GM19043 (cell line): ENCODE results near the gene ZNF492.

Source experiments
- ATAC-seq: cut with Tn5 transposase; IDR thresholded peaks from one replicate; pipeline ENCODE4 v1.9.1; 2021; ENCODE audit warnings: low read depth; ENCODE audit not compliant: unreplicated experiment

ZNF492 gene

GRCh38 chr19:22633706-22634449 lies at the start of gene ZNF492:
Gene ZNF492, plus strand, starts transcription at chr19:22634324. Its CDS starts 19,076 bp downstream, at chr19:22653400.
- peak; percentile 53 for ATAC-seq

- no peak for ATAC-seq
Observed at GRCh38 chr19:22595422-22595821, 38.7 kb upstream of the ZNF492 start.

- no peak for ATAC-seq
Observed at GRCh38 chr19:22595918-22596341, 38.2 kb upstream of the ZNF492 start.

- ATAC-seq = no peak
Observed at GRCh38 chr19:22600690-22601648, 33.2 kb upstream of the ZNF492 start.

- ATAC-seq = no peak
Observed at GRCh38 chr19:22601906-22602630, 32.1 kb upstream of the ZNF492 start.

GRCh38 chr19:22602631-22603272 lies 31.4 kb upstream of the ZNF492 start:
- no peak for ATAC-seq

- no peak for ATAC-seq
Observed at GRCh38 chr19:22603518-22604440, 30.3 kb upstream of the ZNF492 start.

GRCh38 chr19:22604571-22605274 lies 29.4 kb upstream of the ZNF492 start:
- ATAC-seq = no peak

GRCh38 chr19:22605275-22606211 lies 28.6 kb upstream of the ZNF492 start:
- ATAC-seq = no peak

- no peak for ATAC-seq
Observed at GRCh38 chr19:22606212-22606553, 27.9 kb upstream of the ZNF492 start.

- no peak for ATAC-seq
Observed at GRCh38 chr19:22606954-22607652, 27.0 kb upstream of the ZNF492 start.

- ATAC-seq = no peak
Observed at GRCh38 chr19:22607653-22608430, 26.3 kb upstream of the ZNF492 start.

GRCh38 chr19:22608441-22608840 lies 25.7 kb upstream of the ZNF492 start:
- ATAC-seq = no peak

- ATAC-seq = no peak
Observed at GRCh38 chr19:22609630-22610029, 24.5 kb upstream of the ZNF492 start.

GRCh38 chr19:22610121-22610520 lies 24.0 kb upstream of the ZNF492 start:
- no peak for ATAC-seq

GRCh38 chr19:22612316-22612715 lies 21.8 kb upstream of the ZNF492 start:
- no peak for ATAC-seq
